Breast epithelium (tissue), 3 donors: ENCODE results near the gene USP12.

Experiments used
- POLR2A ChIP-seq: fragments of 450-650 bp; IDR thresholded peaks from one replicate; pipeline ENCODE4 v1.6.1; 2016; ENCODE audit warnings: antibody characterized with exemption, mild to moderate bottlenecking, moderate library complexity
- POLR2AphosphoS5 ChIP-seq, 3 donors: sonication (generic); formaldehyde crosslinking; IDR thresholded peaks; one replicate each; pipeline ENCODE4 v1.6.1; 2017; ENCODE audit warnings: antibody characterized with exemption in 3 of 3
- TF ChIP-seq, protein P1 (sequence below), 3 donors: fragments of 450-650 bp; IDR thresholded peaks; one replicate each; pipeline ENCODE4 v1.5.1; 2016 to 2017; ENCODE audit warnings: antibody characterized with exemption in 3 of 3, mild to moderate bottlenecking in 3 of 3, moderate library complexity in 3 of 3

- TF ChIP-seq, protein P1, sequence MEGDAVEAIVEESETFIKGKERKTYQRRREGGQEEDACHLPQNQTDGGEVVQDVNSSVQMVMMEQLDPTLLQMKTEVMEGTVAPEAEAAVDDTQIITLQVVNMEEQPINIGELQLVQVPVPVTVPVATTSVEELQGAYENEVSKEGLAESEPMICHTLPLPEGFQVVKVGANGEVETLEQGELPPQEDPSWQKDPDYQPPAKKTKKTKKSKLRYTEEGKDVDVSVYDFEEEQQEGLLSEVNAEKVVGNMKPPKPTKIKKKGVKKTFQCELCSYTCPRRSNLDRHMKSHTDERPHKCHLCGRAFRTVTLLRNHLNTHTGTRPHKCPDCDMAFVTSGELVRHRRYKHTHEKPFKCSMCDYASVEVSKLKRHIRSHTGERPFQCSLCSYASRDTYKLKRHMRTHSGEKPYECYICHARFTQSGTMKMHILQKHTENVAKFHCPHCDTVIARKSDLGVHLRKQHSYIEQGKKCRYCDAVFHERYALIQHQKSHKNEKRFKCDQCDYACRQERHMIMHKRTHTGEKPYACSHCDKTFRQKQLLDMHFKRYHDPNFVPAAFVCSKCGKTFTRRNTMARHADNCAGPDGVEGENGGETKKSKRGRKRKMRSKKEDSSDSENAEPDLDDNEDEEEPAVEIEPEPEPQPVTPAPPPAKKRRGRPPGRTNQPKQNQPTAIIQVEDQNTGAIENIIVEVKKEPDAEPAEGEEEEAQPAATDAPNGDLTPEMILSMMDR (IDR thresholded peaks at IDR 0.05), result no peak
- TF ChIP-seq POLR2AphosphoS5 (IDR thresholded peaks at IDR 0.05) (no peak), POLR2A (no peak)
These were observed 9.6 kb downstream of the USP12 start for GRCh38 chr13:27161980-27162379.
